GM12801 (cell line): ENCODE results near the gene IL1RL1.

Experiments used
- TF ChIP-seq, protein P1 (sequence below): IDR thresholded peaks from one replicate; pipeline ENCODE4 v1.5.1; 2011; ENCODE audit warnings: control low read depth; ENCODE audit not compliant: insufficient read length; ENCODE audit errors: extremely low read depth

IL1RL1 gene

GRCh38 chr2:102283996-102284395, 27.4 kb upstream of the IL1RL1 start:
- TF ChIP-seq, protein P1, sequence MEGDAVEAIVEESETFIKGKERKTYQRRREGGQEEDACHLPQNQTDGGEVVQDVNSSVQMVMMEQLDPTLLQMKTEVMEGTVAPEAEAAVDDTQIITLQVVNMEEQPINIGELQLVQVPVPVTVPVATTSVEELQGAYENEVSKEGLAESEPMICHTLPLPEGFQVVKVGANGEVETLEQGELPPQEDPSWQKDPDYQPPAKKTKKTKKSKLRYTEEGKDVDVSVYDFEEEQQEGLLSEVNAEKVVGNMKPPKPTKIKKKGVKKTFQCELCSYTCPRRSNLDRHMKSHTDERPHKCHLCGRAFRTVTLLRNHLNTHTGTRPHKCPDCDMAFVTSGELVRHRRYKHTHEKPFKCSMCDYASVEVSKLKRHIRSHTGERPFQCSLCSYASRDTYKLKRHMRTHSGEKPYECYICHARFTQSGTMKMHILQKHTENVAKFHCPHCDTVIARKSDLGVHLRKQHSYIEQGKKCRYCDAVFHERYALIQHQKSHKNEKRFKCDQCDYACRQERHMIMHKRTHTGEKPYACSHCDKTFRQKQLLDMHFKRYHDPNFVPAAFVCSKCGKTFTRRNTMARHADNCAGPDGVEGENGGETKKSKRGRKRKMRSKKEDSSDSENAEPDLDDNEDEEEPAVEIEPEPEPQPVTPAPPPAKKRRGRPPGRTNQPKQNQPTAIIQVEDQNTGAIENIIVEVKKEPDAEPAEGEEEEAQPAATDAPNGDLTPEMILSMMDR, result no peak

DNA sequence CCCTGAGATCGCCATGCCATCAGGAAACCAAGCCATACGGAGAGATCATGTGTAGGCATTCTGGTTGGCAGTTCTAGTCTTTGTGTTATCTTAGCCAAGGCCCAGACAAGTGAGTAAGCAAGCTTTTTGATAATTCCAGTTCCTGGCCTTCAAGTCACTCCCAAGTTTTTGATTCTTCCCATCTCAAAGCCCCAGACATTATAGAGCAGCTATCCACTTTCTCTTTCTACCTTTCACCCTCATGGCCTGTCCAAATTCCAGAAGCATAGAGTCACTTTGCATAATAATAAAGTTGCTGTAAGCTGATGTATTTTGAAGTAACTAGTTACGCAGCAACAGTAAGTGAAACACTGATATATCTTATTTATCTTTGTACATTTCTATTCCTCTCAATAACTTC, 26.8 kb upstream of the IL1RL1 start:
- TF ChIP-seq, protein P1, result no peak

- TF ChIP-seq, protein P1, result no peak
Observed at GRCh38 chr2:102285368-102285767, 26.0 kb upstream of the IL1RL1 start.

GRCh38 chr2:102286041-102286440, 25.3 kb upstream of the IL1RL1 start:
- TF ChIP-seq, protein P1, result no peak

- TF ChIP-seq, protein P1, result no peak
Observed at GRCh38 chr2:102289129-102289528, 22.2 kb upstream of the IL1RL1 start.

- TF ChIP-seq, protein P1, result no peak
Observed at GRCh38 chr2:102290594-102290993, 20.8 kb upstream of the IL1RL1 start.

GRCh38 chr2:102291319-102292075, 19.9 kb upstream of the IL1RL1 start:
- TF ChIP-seq, protein P1, result no peak
